Mucosa of rectum (tissue), 2 donors: ENCODE results near the gene CLK3.
"Not testable (repeated sequence)": the region's sequence is repeated elsewhere in the genome, so short reads cannot be mapped to it uniquely, and the experiment has no call there.

Experiments used
- H3K27ac ChIP-seq, 2 donors: one replicate each; pipeline ENCODE4 v1.7.0; 2013; ENCODE audit warnings: inconsistent platforms in 2 of 2, low read depth in 2 of 2, low read length in 2 of 2
- H3K27me3 ChIP-seq, 2 donors: one replicate each; pipeline ENCODE4 v1.7.0; 2013; ENCODE audit warnings: low read length in 2 of 2; ENCODE audit not compliant: control insufficient read depth in 2 of 2, insufficient read depth in 2 of 2
- H3K36me3 ChIP-seq, 2 donors: one replicate each; pipeline ENCODE4 v1.7.0; 2013; ENCODE audit warnings: low read length in 2 of 2; ENCODE audit not compliant: control insufficient read depth in 2 of 2, insufficient read depth in 2 of 2
- H3K4me1 ChIP-seq, 2 donors: one replicate each; pipeline ENCODE4 v1.7.0; 2013; ENCODE audit warnings: low read length in 2 of 2, mild to moderate bottlenecking in 1 of 2; ENCODE audit not compliant: control insufficient read depth in 2 of 2, insufficient read depth in 2 of 2
- H3K4me3 ChIP-seq, 2 donors: one replicate each; pipeline ENCODE4 v1.7.0; 2013; ENCODE audit warnings: low read length in 2 of 2
- H3K9ac ChIP-seq, 2 donors: one replicate each; pipeline ENCODE4 v1.7.0; 2013; ENCODE audit warnings: low read length in 2 of 2, low read depth in 1 of 2, mild to moderate bottlenecking in 1 of 2
- H3K9me3 ChIP-seq, 2 donors: one replicate each; pipeline ENCODE4 v1.7.0; 2013; ENCODE audit warnings: low read length in 2 of 2; ENCODE audit not compliant: control insufficient read depth in 2 of 2
- donor health status: healthy.
- donor health status: Normal muscosa, but diverticular disease.

The CLK3 gene

GRCh38 chr15:74585191-74585590 lies 30.4 kb upstream of the CLK3 start:
- Histone ChIP-seq H3K27ac (no peak overlapping the region), H3K4me1 (no peaks in the 10 kb centered on the region), H3K9me3 (no peaks in the 10 kb centered on the region), H3K4me3 (no peak overlapping the region), H3K36me3 (peaks cover 6 to 28% of the 10 kb centered on the region in 2 donors), H3K9ac (no peak overlapping the region), H3K27me3 (no peaks in the 10 kb centered on the region)

GRCh38 chr15:74585857-74586256 lies 29.8 kb upstream of the CLK3 start:
- H3K27ac ChIP-seq: no peak overlapping the region
- H3K36me3 ChIP-seq: peaks cover 12 to 35% of the 10 kb centered on the region in 2 donors
- H3K27me3 ChIP-seq: no peaks in the 10 kb centered on the region
- H3K4me1 ChIP-seq: no peaks in the 10 kb centered on the region
- no peak overlapping the region for H3K4me3 ChIP-seq
- H3K9ac ChIP-seq: no peak overlapping the region
- H3K9me3 ChIP-seq: no peaks in the 10 kb centered on the region

GRCh38 chr15:74589826-74590225 lies 25.8 kb upstream of the CLK3 start:
- Histone ChIP-seq H3K36me3 (peaks cover 39 to 59% of the 10 kb centered on the region in 2 donors), H3K4me3 (no peak overlapping the region), H3K9me3 (no peaks in the 10 kb centered on the region), H3K27ac (no peak overlapping the region), H3K4me1 (no peaks in the 10 kb centered on the region), H3K27me3 (no peaks in the 10 kb centered on the region), H3K9ac (no peak overlapping the region)

GRCh38 chr15:74592222-74592621 lies 23.4 kb upstream of the CLK3 start:
- Histone ChIP-seq H3K27ac (no peak overlapping the region), H3K4me1 (no peaks in the 10 kb centered on the region), H3K4me3 (no peak overlapping the region), H3K36me3 (peaks cover 33 to 47% of the 10 kb centered on the region in 2 donors), H3K9me3 (no peaks in the 10 kb centered on the region), H3K27me3 (no peaks in the 10 kb centered on the region), H3K9ac (no peak overlapping the region)

GRCh38 chr15:74593122-74593521 lies 22.5 kb upstream of the CLK3 start:
- Histone ChIP-seq H3K9me3 (no peaks in the 10 kb centered on the region), H3K4me3 (no peak overlapping the region), H3K27me3 (no peaks in the 10 kb centered on the region), H3K9ac (no peak overlapping the region), H3K27ac (no peak overlapping the region), H3K36me3 (peaks cover 33 to 46% of the 10 kb centered on the region in 2 donors), H3K4me1 (peaks cover 4% of the 10 kb centered on the region in 2 donors)

- Histone ChIP-seq H3K27me3 (no peaks in the 10 kb centered on the region), H3K27ac (no peak overlapping the region), H3K9ac (no peak overlapping the region), H3K36me3 (peaks cover 33 to 43% of the 10 kb centered on the region in 2 donors), H3K9me3 (no peaks in the 10 kb centered on the region), H3K4me3 (no peak overlapping the region), H3K4me1 (peaks cover 11 to 14% of the 10 kb centered on the region in 2 donors)
Observed at GRCh38 chr15:74594455-74594854, 21.2 kb upstream of the CLK3 start.

GRCh38 chr15:74595271-74595670 lies 20.4 kb upstream of the CLK3 start:
- Histone ChIP-seq H3K36me3 (peaks cover 32 to 35% of the 10 kb centered on the region in 2 donors), H3K27me3 (no peaks in the 10 kb centered on the region), H3K4me3 (no peak overlapping the region), H3K9ac (no peak overlapping the region), H3K9me3 (no peaks in the 10 kb centered on the region), H3K27ac (no peak overlapping the region), H3K4me1 (peaks cover 16 to 17% of the 10 kb centered on the region in 2 donors)

GRCh38 chr15:74596736-74597135 lies 18.9 kb upstream of the CLK3 start:
- H3K27ac ChIP-seq, H3K9me3 ChIP-seq, H3K9ac ChIP-seq, H3K27me3 ChIP-seq, H3K4me3 ChIP-seq: not testable (repeated sequence)
- peaks cover 18 to 24% of the 10 kb centered on the region in 2 donors for H3K36me3 ChIP-seq
- H3K4me1 ChIP-seq: peaks cover 16 to 17% of the 10 kb centered on the region in 2 donors

GRCh38 chr15:74597146-74597705 lies 18.4 kb upstream of the CLK3 start:
- not testable (repeated sequence) for H3K4me3 ChIP-seq, H3K9me3 ChIP-seq, H3K9ac ChIP-seq, H3K27ac ChIP-seq, H3K27me3 ChIP-seq
- Histone ChIP-seq H3K4me1 (peaks cover 16 to 17% of the 10 kb centered on the region in 2 donors), H3K36me3 (peaks cover 16 to 19% of the 10 kb centered on the region in 2 donors)

GRCh38 chr15:74598126-74598842 lies 17.4 kb upstream of the CLK3 start:
- no peaks in the 10 kb centered on the region for H3K27me3 ChIP-seq
- H3K4me1 ChIP-seq: peaks cover 16 to 17% of the 10 kb centered on the region in 2 donors
- H3K36me3 ChIP-seq: peaks cover 5 to 10% of the 10 kb centered on the region in 2 donors
- H3K9me3 ChIP-seq: no peaks in the 10 kb centered on the region
- peak overlapping the region; percentile 80 to 88 for H3K27ac ChIP-seq
- peak overlapping the region; percentile 97 to 98 for H3K4me3 ChIP-seq
- H3K9ac ChIP-seq: peak overlapping the region; percentile 90 to 94
